A204.1 (cell line): Measurements from ENCODE around the gene LRRC3C.
"Not testable (repeated sequence)": the region's sequence is repeated elsewhere in the genome, so short reads cannot be mapped to it uniquely, and the experiment has no call there.

Source experiments
- FAIRE-seq: peaks from 2 replicates; lab custom pipeline; 2012; peaks lifted over from hg19 to GRCh38; lab: Jason Lieb, UNC

The LRRC3C gene

GRCh38 chr17:39924691-39925055 is 2.9 kb upstream of the LRRC3C start:
- FAIRE-seq: no peak

GRCh38 chr17:39925282-39926134 is 2.0 kb upstream of the LRRC3C start:
- FAIRE-seq: no peak

- no peak for FAIRE-seq
These were observed 1.4 kb upstream of the LRRC3C start for GRCh38 chr17:39926135-39926587.

- no peak for FAIRE-seq
These were observed 888 bp upstream of the LRRC3C start for GRCh38 chr17:39926588-39927100.

GRCh38 chr17:39927929-39928857 is 661 bp downstream of the LRRC3C start:
- no peak for FAIRE-seq

GRCh38 chr17:39928858-39929645 is 1.5 kb downstream of the LRRC3C start:
- FAIRE-seq: no peak

GRCh38 chr17:39929646-39930407 is 2.3 kb downstream of the LRRC3C start:
- FAIRE-seq: no peak

GRCh38 chr17:39933912-39934311 is 6.4 kb downstream of the LRRC3C start:
- no peak for FAIRE-seq

- no peak for FAIRE-seq
These were observed 6.8 kb downstream of the LRRC3C start for GRCh38 chr17:39934324-39934723.

GRCh38 chr17:39935909-39936308 is 8.4 kb downstream of the LRRC3C start:
- no peak for FAIRE-seq

GRCh38 chr17:39937447-39937846 is 9.9 kb downstream of the LRRC3C start:
- no peak for FAIRE-seq

GRCh38 chr17:39938140-39938869 is 10.8 kb downstream of the LRRC3C start:
- no peak for FAIRE-seq

- no peak for FAIRE-seq
These were observed 11.6 kb downstream of the LRRC3C start for GRCh38 chr17:39939106-39939505.

- FAIRE-seq: no peak
These were observed 12.3 kb downstream of the LRRC3C start for GRCh38 chr17:39939588-39940419.

GRCh38 chr17:39943702-39944392 is 16.3 kb downstream of the LRRC3C start:
- no peak for FAIRE-seq

- no peak for FAIRE-seq
These were observed 16.8 kb downstream of the LRRC3C start for GRCh38 chr17:39944393-39944711.

- no peak for FAIRE-seq
These were observed 19.2 kb downstream of the LRRC3C start for GRCh38 chr17:39946551-39947330.

- not testable (repeated sequence) for FAIRE-seq
These were observed 20.9 kb downstream of the LRRC3C start for GRCh38 chr17:39948489-39948828.

- FAIRE-seq: no peak
These were observed 21.5 kb downstream of the LRRC3C start for GRCh38 chr17:39949028-39949427.
